Neural progenitor cell (in vitro differentiated cells): ENCODE data around the gene PGF. TPM values are rescaled to one million over a fixed set of nuclear protein-coding genes. Genes with fewer than 3 reads are reported as not detected.

Experiments used
- DNase-seq: peaks from one replicate; pipeline ENCODE4 v3.0.0-alpha.2; 2016; ENCODE audit warnings: low spot score
- H2AFZ ChIP-seq: fragments of 200-600 bp; sonication (generic); replicated peaks from 2 replicates; pipeline ENCODE4 v1.6.1; 2016; ENCODE audit warnings: antibody characterized with exemption
- H3F3A ChIP-seq: fragments of 200-600 bp; sonication (generic); 2 replicates; pipeline ENCODE4 v1.6.1; 2016; ENCODE audit warnings: antibody characterized with exemption, low read depth
- H3K27ac ChIP-seq: fragments of 200-600 bp; sonication (generic); 2 replicates; pipeline ENCODE4 v1.5.1; 2016; ENCODE audit warnings: mild to moderate bottlenecking
- H3K27me3 ChIP-seq: fragments of 200-600 bp; sonication (generic); 2 replicates; pipeline ENCODE4 v1.6.1; 2016; ENCODE audit warnings: mild to moderate bottlenecking, moderate library complexity
- H3K36me3 ChIP-seq: fragments of 200-600 bp; sonication (generic); 2 replicates; pipeline ENCODE4 v1.5.1; 2016
- H3K4me1 ChIP-seq: fragments of 200-600 bp; sonication (generic); 2 replicates; pipeline ENCODE4 v1.6.1; 2016; ENCODE audit warnings: mixed run types
- H3K4me2 ChIP-seq: fragments of 200-600 bp; sonication (generic); 2 replicates; pipeline ENCODE4 v1.6.1; 2016
- H3K4me3 ChIP-seq: fragments of 200-600 bp; sonication (generic); 2 replicates; pipeline ENCODE4 v1.5.1; 2016
- H3K79me2 ChIP-seq: fragments of 200-600 bp; sonication (generic); 2 replicates; pipeline ENCODE4 v1.6.1; 2016; ENCODE audit warnings: low read depth
- H3K9ac ChIP-seq: fragments of 200-600 bp; sonication (generic); 2 replicates; pipeline ENCODE4 v1.6.1; 2016
- H3K9me3 ChIP-seq: fragments of 200-600 bp; sonication (generic); 2 replicates; pipeline ENCODE4 v1.5.1; 2016; ENCODE audit warnings: low read depth
- H4K20me1 ChIP-seq: fragments of 200-600 bp; sonication (generic); 2 replicates; pipeline ENCODE4 v1.6.1; 2016; ENCODE audit warnings: low read depth
- H3K27ac Mint-ChIP-seq: 3 replicates; pipeline ENCODE4 v1.8.0; 2021; ENCODE audit warnings: mixed read lengths
- H3K27me3 Mint-ChIP-seq: 2 replicates; pipeline ENCODE4 v1.8.0; 2022; ENCODE audit warnings: low read depth, mild to moderate bottlenecking, inconsistent platforms, moderate library complexity, mixed read lengths; ENCODE audit not compliant: insufficient read depth
- H3K36me3 Mint-ChIP-seq: 3 replicates; pipeline ENCODE4 v1.8.0; 2021; ENCODE audit warnings: mixed read lengths
- H3K4me1 Mint-ChIP-seq: 3 replicates; pipeline ENCODE4 v1.8.0; 2021; ENCODE audit warnings: mixed read lengths
- H3K4me3 Mint-ChIP-seq: 3 replicates; pipeline ENCODE4 v1.8.0; 2021; ENCODE audit warnings: mild to moderate bottlenecking, moderate library complexity, mixed read lengths
- H3K9me3 Mint-ChIP-seq: 3 replicates; pipeline ENCODE4 v1.8.0; 2020; ENCODE audit warnings: mixed read lengths
- EZH2 ChIP-seq: fragments of 200-600 bp; sonication (generic); IDR thresholded peaks from 2 replicates; pipeline ENCODE4 v1.6.1; 2017; ENCODE audit warnings: antibody characterized with exemption, mild to moderate bottlenecking, moderate library complexity
- EZH2phosphoT487 ChIP-seq: fragments of 200-600 bp; sonication (generic); IDR thresholded peaks from 2 replicates; pipeline ENCODE4 v1.6.1; 2017; ENCODE audit warnings: antibody characterized with exemption
- total RNA-seq: library from RNA; depleted of rRNA; stranded (reverse); fragments of >200 nt; gene quantifications from 2 replicates; pipeline ENCODE4 v1.2.3, GENCODE V29; 2015; ENCODE audit warnings: low replicate concordance
- TF ChIP-seq, protein P1 (sequence below): fragments of 200-600 bp; sonication (generic); IDR thresholded peaks from 2 replicates; pipeline ENCODE4 v1.5.1; 2017; ENCODE audit warnings: antibody characterized with exemption, mild to moderate bottlenecking

The PGF gene
- total RNA-seq, 1 donor from 2014 or later, result 1.0 TPM

DNA sequence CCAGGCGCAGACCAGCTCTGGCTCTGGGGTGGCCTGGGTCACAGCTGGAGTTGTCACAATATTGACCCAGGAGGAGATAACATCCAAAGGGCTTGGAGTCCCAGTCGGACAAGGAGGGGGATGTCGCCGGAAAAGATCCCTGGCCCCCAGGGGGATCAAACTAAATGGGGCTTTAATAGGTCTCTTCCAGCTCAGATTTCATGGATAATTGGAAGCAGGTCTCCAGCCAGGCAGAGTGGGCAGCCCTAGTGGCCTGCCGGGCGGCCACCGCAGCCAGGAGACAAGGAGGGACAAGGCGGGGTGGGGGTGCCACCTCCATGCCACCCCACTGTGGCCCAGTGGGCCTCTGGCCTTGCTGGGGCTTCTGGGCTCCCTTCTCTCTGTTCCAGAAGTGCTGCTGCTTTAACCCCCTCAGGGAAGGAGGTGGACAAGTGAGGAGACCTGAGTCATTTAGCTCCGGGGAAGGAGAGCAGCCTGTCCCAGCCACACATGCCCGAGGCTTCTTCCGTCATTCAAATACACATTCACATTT lies 23.1 kb upstream of the PGF start:
- TF ChIP-seq EZH2 (no peak), EZH2phosphoT487 (no peak)
- TF ChIP-seq, protein P1, sequence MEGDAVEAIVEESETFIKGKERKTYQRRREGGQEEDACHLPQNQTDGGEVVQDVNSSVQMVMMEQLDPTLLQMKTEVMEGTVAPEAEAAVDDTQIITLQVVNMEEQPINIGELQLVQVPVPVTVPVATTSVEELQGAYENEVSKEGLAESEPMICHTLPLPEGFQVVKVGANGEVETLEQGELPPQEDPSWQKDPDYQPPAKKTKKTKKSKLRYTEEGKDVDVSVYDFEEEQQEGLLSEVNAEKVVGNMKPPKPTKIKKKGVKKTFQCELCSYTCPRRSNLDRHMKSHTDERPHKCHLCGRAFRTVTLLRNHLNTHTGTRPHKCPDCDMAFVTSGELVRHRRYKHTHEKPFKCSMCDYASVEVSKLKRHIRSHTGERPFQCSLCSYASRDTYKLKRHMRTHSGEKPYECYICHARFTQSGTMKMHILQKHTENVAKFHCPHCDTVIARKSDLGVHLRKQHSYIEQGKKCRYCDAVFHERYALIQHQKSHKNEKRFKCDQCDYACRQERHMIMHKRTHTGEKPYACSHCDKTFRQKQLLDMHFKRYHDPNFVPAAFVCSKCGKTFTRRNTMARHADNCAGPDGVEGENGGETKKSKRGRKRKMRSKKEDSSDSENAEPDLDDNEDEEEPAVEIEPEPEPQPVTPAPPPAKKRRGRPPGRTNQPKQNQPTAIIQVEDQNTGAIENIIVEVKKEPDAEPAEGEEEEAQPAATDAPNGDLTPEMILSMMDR, result no peak
- Histone ChIP-seq H2AFZ (no peak overlapping the region), H3K9ac (no peak overlapping the region), H3K79me2 (no peaks in the 10 kb centered on the region), H3K9me3 (no peaks in the 10 kb centered on the region), H3F3A (peaks cover 23% of the 10 kb centered on the region), H3K4me2 (peak overlapping the region; percentile 36), H3K4me1 (peaks cover 45% of the 10 kb centered on the region), H3K27ac (no peak overlapping the region), H3K4me3 (no peak overlapping the region), H4K20me1 (peaks cover 11% of the 10 kb centered on the region), H3K27me3 (peaks cover 28% of the 10 kb centered on the region), H3K36me3 (no peaks in the 10 kb centered on the region)
- no peaks in the 10 kb centered on the region for H3K9me3 Mint-ChIP-seq
- peak overlapping the region; percentile 29 for H3K4me3 Mint-ChIP-seq
- peaks cover 78% of the 10 kb centered on the region for H3K4me1 Mint-ChIP-seq
- H3K27ac Mint-ChIP-seq, result peak overlapping the region; percentile 90
- no peaks in the 10 kb centered on the region for H3K36me3 Mint-ChIP-seq
- peak; percentile 29 for DNase-seq
- H3K27me3 Mint-ChIP-seq, result peaks cover 22% of the 10 kb centered on the region

GRCh38 chr14:74977901-74978385 lies 22.5 kb upstream of the PGF start:
- Histone ChIP-seq H3K27me3 (peaks cover 23% of the 10 kb centered on the region), H3K4me3 (no peak overlapping the region), H3K27ac (no peak overlapping the region), H3K36me3 (no peaks in the 10 kb centered on the region), H3K4me2 (peak overlapping the region; percentile 36), H2AFZ (no peak overlapping the region), H3K4me1 (peaks cover 45% of the 10 kb centered on the region), H3F3A (peaks cover 23% of the 10 kb centered on the region), H3K9me3 (no peaks in the 10 kb centered on the region), H3K9ac (no peak overlapping the region), H4K20me1 (peaks cover 11% of the 10 kb centered on the region), H3K79me2 (no peaks in the 10 kb centered on the region)
- Mint-ChIP-seq H3K36me3 (no peaks in the 10 kb centered on the region), H3K4me3 (peak overlapping the region; percentile 46), H3K9me3 (no peaks in the 10 kb centered on the region), H3K27ac (no peak overlapping the region), H3K4me1 (peaks cover 76% of the 10 kb centered on the region), H3K27me3 (peaks cover 20% of the 10 kb centered on the region)
- TF ChIP-seq, protein P1, result no peak
- no peak for TF ChIP-seq EZH2
- TF ChIP-seq EZH2phosphoT487, result no peak
- DNase-seq, result no peak

DNA sequence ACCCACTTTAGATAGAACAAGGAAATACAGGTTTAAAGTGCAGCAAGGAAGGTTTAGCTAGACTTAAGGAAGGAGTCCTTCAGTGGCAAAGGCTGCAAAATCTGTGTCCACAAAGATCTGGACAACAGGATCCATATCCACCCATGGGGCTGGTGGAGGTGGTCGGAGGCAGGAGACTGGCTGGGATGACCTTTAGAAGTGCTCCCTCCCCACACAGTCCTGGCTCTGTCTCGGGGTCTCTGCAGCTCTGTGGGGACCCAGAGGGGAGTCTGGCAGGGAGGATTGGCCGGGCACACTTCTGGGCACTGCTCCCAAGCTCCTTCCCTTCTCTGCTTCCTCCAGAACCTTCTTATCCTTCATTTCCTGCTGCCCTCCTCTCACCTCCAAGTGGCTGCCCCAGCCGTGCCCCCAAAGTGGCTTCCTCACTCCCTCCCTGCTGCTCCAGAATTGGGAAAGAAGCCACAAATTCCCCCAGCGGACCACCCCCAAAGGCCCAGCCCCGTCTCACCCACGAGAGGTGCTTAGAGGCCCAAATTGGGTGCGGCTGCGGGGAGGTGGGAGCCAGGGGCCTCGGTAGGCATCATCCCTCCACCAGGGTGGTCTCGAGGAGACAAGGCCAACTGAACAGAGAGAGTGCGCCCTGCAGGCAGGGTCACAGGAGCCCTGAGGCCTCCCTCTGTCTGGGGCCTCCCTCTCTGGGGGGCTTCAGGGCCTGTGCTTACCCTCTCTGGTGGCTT lies 21.9 kb upstream of the PGF start:
- TF ChIP-seq, protein P1, result no peak
- TF ChIP-seq EZH2 (no peak), EZH2phosphoT487 (no peak)

More for the DNA sequence above, 21.9 kb upstream of the PGF start:
- peak overlapping the region; percentile 19 for H3K27ac Mint-ChIP-seq
- no peak for DNase-seq
- no peak overlapping the region for H3K4me3 ChIP-seq
- H3K4me1 ChIP-seq, result peaks cover 45% of the 10 kb centered on the region
- no peak overlapping the region for H3K4me2 ChIP-seq
- H3K27me3 Mint-ChIP-seq, result peaks cover 20% of the 10 kb centered on the region
- no peak overlapping the region for H3K4me3 Mint-ChIP-seq
- H3F3A ChIP-seq, result peaks cover 23% of the 10 kb centered on the region
- no peaks in the 10 kb centered on the region for H3K79me2 ChIP-seq
- H3K36me3 Mint-ChIP-seq, result no peaks in the 10 kb centered on the region
- H3K9ac ChIP-seq, result no peak overlapping the region
- no peaks in the 10 kb centered on the region for H3K9me3 Mint-ChIP-seq
- H3K4me1 Mint-ChIP-seq, result peaks cover 75% of the 10 kb centered on the region
- no peaks in the 10 kb centered on the region for H3K9me3 ChIP-seq
- H4K20me1 ChIP-seq, result peaks cover 11% of the 10 kb centered on the region
- no peak overlapping the region for H2AFZ ChIP-seq
- peaks cover 17% of the 10 kb centered on the region for H3K27me3 ChIP-seq
- H3K36me3 ChIP-seq, result no peaks in the 10 kb centered on the region
- no peak overlapping the region for H3K27ac ChIP-seq
